Activated CD4-positive, alpha-beta memory T cell treated with anti-CD3 and anti-CD28 coated beads for 36 hours (primary cell): ENCODE data around the gene MTX1. TPM values are rescaled to one million over a fixed set of nuclear protein-coding genes. Genes with fewer than 3 reads are reported as not detected.
A peak's percentile ranks its signal among the peaks of the same experiment; 100 is the strongest.

Experiments used
- CTCF ChIA-PET: fragments of 350-600 bp; sonication (Branson Sonifier 250); formaldehyde crosslinking; loops from one replicate; lab custom pipeline; 2021; ENCODE audit warnings: antibody characterized with exemption, inconsistent platforms; lab: Charles Lee
- POLR2A ChIA-PET: fragments of 350-600 bp; sonication (Branson Sonifier 250); formaldehyde crosslinking; loops from one replicate; lab custom pipeline; 2021; ENCODE audit warnings: antibody characterized with exemption; lab: Charles Lee
- DNase-seq: peaks from one replicate; pipeline ENCODE4 v3.0.0-alpha.2; 2020
- H3K27ac Mint-ChIP-seq: one replicate; pipeline ENCODE4 v1.8.0; 2021; ENCODE audit warnings: mixed read lengths
- H3K27me3 Mint-ChIP-seq: one replicate; pipeline ENCODE4 v1.8.0; 2021; ENCODE audit warnings: mixed read lengths
- H3K36me3 Mint-ChIP-seq: one replicate; pipeline ENCODE4 v1.8.0; 2021; ENCODE audit warnings: mixed read lengths
- H3K4me1 Mint-ChIP-seq: one replicate; pipeline ENCODE4 v1.8.0; 2021; ENCODE audit warnings: low read depth, mixed read lengths
- H3K4me3 Mint-ChIP-seq: one replicate; pipeline ENCODE4 v1.8.0; 2021; ENCODE audit warnings: mild to moderate bottlenecking, mixed read lengths
- H3K9me3 Mint-ChIP-seq: one replicate; pipeline ENCODE4 v1.8.0; 2021; ENCODE audit warnings: mixed read lengths
- intact Hi-C: fragments of 100-400 bp; cut with micrococcal nuclease; formaldehyde crosslinking; loops from one replicate; pipeline ENCODE4 v1.15.1; 2023
- total RNA-seq, 2 experiments: library from RNA; stranded (reverse); gene quantifications; one replicate each; pipeline ENCODE4 v1.2.3, GENCODE V29; 2021

Gene MTX1
- total RNA-seq, 2 experiments from 2014 or later: 45.2 to 47.9 TPM

DNA sequence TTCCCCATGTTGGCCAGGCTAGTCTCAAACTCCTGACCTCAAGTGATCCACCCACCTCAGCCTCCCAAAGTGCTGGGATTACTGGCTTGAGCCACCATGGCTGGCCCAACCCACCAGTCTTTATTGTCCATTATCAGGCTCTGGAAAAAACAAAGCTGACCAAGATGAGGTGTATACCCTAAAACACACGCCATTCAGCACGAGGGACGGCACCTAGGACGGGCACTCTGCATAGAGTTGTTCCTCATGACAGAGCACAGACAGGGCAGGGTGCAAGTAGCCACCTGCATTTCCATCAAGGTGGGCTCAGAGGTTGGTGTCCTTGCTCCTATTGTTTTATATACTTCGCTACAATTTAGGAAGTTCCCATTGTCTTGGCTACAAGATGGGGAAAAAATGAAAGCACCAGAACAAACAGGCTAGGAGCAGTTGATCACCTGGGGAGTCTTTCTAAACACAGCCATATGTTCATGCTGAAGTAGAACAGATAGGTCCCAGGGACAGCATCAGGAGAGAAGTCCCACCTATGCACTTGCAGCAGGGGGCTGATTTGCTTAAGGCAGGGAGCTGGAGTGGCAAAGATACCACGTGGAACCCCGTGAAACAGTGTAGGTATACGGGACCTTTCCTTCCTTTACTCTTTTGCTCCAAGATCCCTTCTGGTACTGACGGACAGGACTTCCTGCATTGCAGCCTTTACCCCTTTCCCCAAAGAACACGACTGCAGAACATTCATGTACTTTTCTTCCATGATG lies 39.9 kb upstream of the MTX1 start:
- intact Hi-C loops: no loop called here

DNA sequence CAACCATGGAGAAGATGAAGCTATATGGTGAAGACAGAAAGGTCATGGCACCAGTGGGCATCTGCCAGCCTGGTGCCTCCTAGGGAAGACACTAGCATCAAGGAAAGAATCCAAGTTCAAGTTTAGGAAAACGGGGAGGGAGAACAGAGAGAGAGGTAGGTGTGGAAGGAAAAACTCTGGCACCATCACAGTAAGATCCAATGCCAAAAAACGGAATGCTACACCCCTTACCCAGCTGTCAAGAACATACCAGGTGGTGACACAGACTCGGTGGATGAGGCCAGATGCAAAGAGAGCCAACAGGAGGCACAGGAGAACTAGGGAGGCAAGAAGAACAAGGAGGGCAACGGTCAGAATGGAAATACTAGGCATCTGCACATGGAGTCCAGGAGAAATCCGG lies 39.0 kb upstream of the MTX1 start:
- peaks cover 29% of the 10 kb centered on the region for H3K4me1 Mint-ChIP-seq
- POLR2A ChIA-PET: no interaction called here
- H3K4me3 Mint-ChIP-seq: no peak overlapping the region
- intact Hi-C loops: no loop called here
- no peaks in the 10 kb centered on the region for H3K9me3 Mint-ChIP-seq
- peaks cover 20% of the 10 kb centered on the region for H3K36me3 Mint-ChIP-seq
- DNase-seq: no peak
- no peaks in the 10 kb centered on the region for H3K27me3 Mint-ChIP-seq
- CTCF ChIA-PET: interaction anchor here (0.6 to 9.7 kb wide), 9 partner anchors 8 to 125 kb away, joined by 3 to 274 read pairs (median 18); no protein-coding TSS in a partner anchor
- H3K27ac Mint-ChIP-seq: no peak overlapping the region

More for the DNA sequence above, 39.9 kb upstream of the MTX1 start:
- CTCF ChIA-PET: interaction anchor here (0.9 to 9.7 kb wide), 26 partner anchors 9 to 189 kb away, joined by 3 to 274 read pairs (median 6); partner anchors contain the start of genes ADAM15, EFNA1, SLC50A1 and THBS3
- Mint-ChIP-seq H3K4me3 (no peak overlapping the region), H3K27ac (no peak overlapping the region), H3K36me3 (peaks cover 20% of the 10 kb centered on the region), H3K4me1 (peaks cover 25% of the 10 kb centered on the region), H3K27me3 (no peaks in the 10 kb centered on the region), H3K9me3 (no peaks in the 10 kb centered on the region)
- no peak for DNase-seq
- POLR2A ChIA-PET: interaction anchor here (1.8 kb wide), 1 partner anchor 77 kb away, joined by 7 read pairs; no protein-coding TSS in a partner anchor

DNA sequence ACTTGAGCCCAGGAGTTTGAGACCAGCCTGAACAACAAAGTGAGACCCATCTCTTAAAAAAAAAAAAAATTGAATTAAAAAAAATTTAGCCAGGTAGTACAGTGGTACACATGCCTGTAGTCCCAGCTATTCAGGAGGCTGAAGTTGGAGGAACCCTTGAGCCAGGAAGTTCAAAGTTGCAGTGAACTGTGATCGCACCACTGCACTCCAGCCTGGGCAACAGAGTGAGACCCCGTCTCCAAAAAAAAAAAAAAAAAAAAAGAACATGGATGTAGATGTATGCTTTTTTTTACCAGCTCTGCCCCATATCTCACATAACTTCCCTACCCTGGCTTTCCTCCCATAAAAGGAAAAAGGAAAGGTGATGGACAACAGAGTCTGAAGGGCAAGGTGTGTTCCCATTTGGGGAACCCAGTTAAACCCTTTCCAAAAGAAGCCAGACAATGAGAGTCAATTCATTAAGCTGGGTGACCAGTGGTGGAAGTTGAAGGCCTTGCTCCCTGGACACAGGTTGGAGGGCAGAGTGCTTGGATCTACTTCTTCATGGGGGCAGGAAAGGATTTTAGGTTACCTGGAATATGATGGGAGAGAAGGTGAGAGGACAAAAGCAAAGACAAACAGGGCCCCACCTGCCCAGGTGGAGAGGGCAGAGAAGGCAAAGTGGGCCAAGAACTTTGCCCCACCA lies 38.3 kb upstream of the MTX1 start:
- H3K9me3 Mint-ChIP-seq: no peaks in the 10 kb centered on the region
- ChIA-PET CTCF (interaction anchor here (1.3 to 9.7 kb wide), 5 partner anchors 24 to 85 kb away, joined by 3 to 274 read pairs (median 20); no protein-coding TSS in a partner anchor), POLR2A (no interaction called here)
- H3K4me1 Mint-ChIP-seq: peaks cover 35% of the 10 kb centered on the region
- H3K4me3 Mint-ChIP-seq: no peak overlapping the region
- DNase-seq: no peak
- no peaks in the 10 kb centered on the region for H3K27me3 Mint-ChIP-seq
- H3K36me3 Mint-ChIP-seq: peaks cover 20% of the 10 kb centered on the region
- no peak overlapping the region for H3K27ac Mint-ChIP-seq
- intact Hi-C loops: loop anchor here (5.0 kb wide), 3 partner anchors 37 to 168 kb away; partner anchors contain the start of genes MTX1, THBS3 and ZBTB7B

DNA sequence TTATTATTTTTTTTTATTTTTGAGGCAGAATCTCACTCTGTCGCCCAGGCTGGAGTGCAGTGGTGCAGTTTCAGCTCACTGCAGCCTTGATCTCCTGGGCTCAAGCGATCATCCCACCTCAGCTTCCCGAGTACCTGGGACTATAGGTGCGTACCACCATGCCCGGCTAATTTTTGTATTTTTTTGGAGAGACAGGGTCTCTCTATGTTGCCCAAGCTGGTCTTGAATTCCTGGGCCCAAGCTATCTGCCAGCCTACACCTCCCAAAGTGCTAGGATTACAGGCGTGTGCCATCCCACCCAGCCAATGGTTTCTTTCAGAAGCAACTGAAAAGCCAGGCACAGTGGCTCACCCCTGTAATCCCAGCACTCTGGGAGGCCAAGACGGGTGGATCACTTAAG lies 37.7 kb upstream of the MTX1 start:
- Mint-ChIP-seq H3K9me3 (no peaks in the 10 kb centered on the region), H3K36me3 (peaks cover 20% of the 10 kb centered on the region), H3K4me1 (peaks cover 41% of the 10 kb centered on the region), H3K27ac (no peak overlapping the region), H3K4me3 (no peak overlapping the region), H3K27me3 (no peaks in the 10 kb centered on the region)
- ChIA-PET CTCF (interaction anchor here (2.9 to 9.7 kb wide), 3 partner anchors 81 to 120 kb away, joined by 11 to 274 read pairs (median 18); partner anchors contain the start of gene ADAM15), POLR2A (no interaction called here)
- intact Hi-C loops: loop anchor here (5.0 kb wide), 3 partner anchors 36 to 169 kb away; partner anchors contain the start of genes MTX1, THBS3 and ZBTB7B
- no peak for DNase-seq

DNA sequence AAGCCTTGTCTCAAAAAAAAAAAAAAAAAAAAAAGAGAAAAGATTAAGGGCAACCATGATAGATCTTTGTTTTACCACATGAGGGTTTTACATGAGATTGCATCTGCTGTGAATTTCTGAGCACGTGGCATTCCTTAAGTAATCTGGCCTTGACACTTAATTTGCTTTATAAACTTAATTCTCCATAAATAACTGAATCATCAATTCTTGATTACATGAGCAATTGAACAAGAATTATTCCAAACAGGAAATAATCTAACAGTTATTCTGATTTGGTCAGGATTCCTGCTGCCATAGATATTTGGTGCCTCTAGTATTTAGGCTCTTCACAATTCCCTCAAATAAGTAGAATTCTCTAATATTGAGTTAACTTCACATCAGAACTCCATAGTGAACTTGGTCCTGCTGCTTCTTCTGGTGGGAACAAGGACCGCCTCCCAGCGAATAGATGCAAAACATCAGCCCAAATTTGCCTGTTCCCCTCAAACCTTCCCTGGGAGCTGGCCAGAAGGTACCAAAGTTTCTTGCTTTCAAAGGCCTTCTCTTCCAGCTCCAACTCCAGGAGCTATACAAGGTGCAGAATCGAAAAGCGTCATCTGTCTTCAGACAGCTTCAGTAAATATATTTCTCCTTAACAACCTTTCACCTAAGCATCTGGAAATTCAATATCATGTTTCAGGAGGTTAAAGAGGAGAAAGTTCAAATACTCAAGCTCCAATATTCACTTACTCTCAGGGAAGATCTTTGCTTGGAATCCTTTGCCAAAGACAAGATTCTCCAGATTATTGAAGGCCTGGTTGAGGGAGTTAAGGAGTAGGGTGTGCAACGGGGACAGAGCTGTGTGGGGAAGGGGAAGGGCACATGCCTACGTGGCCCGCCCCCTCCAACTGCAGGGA lies 36.4 kb upstream of the MTX1 start:
- H3K4me1 Mint-ChIP-seq: peaks cover 53% of the 10 kb centered on the region
- H3K9me3 Mint-ChIP-seq: no peaks in the 10 kb centered on the region
- ChIA-PET CTCF (interaction anchor here (0.7 to 9.7 kb wide), 35 partner anchors 13 to 1040 kb away, joined by 3 to 274 read pairs (median 5); partner anchors contain the start of genes ADAM15, EFNA4, MTX1 and PMF1), POLR2A (interaction anchor here (1.0 to 7.5 kb wide), 5 partner anchors 21 to 87 kb away, joined by 3 to 70 read pairs (median 6); partner anchors contain the start of gene THBS3)
- H3K27me3 Mint-ChIP-seq: no peaks in the 10 kb centered on the region
- no peak for DNase-seq
- H3K4me3 Mint-ChIP-seq: peak overlapping the region; percentile 93
- peaks cover 23% of the 10 kb centered on the region for H3K36me3 Mint-ChIP-seq
- H3K27ac Mint-ChIP-seq: peak overlapping the region; percentile 96
- intact Hi-C loops: loop anchor here (2.0 to 5.0 kb wide), 5 partner anchors 21 to 170 kb away; partner anchors contain the start of genes MTX1, THBS3 and ZBTB7B

DNA sequence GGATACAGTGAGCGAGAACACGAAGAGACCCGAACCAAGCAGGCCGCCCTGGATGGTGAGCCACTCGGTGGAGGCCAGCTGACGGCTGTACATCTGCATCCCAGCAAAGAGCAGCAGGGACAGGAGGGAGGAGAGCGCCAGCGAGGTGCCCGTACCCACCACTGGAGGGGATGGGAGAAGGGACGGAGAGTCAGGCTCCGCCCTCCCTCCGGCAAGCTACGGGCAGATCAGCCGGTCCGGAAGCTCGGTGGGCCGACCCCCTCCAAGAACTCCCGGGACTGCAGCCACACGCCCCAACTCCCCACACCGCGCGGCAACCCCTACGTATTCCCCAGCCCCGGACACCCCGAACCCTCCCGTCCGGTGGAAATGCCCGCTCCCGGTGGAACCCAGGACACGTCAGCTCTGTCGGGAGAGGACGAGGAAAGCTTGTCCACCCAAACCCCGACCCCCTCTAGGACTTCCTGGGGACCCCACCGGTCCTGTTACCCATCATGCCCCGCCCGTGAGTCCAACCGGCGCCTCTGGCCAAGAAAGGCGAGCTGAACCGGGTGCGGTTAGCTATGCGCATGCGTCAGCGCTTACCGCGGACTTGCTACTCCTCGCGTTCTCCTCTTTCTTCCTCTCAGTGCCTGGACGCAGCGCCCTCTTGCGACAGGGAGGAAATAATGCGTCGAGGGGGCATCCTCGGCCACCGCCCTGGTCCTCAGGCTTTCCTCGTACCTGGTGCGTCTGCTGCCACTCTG lies 35.6 kb upstream of the MTX1 start, which contains the start of gene KRTCAP2:
TSS of gene KRTCAP2 (minus strand) at position 573 of the 746 bp plus-strand sequence. CDS start at position 493, 80 bp downstream.
- Mint-ChIP-seq H3K4me1 (peaks cover 48% of the 10 kb centered on the region), H3K36me3 (peaks cover 28% of the 10 kb centered on the region), H3K4me3 (peak within 1 kb of the TSS; percentile 93), H3K27me3 (no peaks in the 10 kb centered on the region), H3K9me3 (no peaks in the 10 kb centered on the region), H3K27ac (peak within 1 kb of the TSS; percentile 96)
- DNase-seq: peak; percentile 98
- POLR2A ChIA-PET: interaction anchor here (0.9 to 7.5 kb wide), 10 partner anchors 12 to 88 kb away, joined by 3 to 70 read pairs (median 3); partner anchors contain the start of gene THBS3
- CTCF ChIA-PET: interaction anchor here (0.5 to 9.7 kb wide), 45 partner anchors 9 to 1040 kb away, joined by 3 to 274 read pairs (median 4); partner anchors contain the start of genes ADAM15, EFNA4, MTX1 and PMF1
- intact Hi-C loops: loop anchor here (1.0 to 5.0 kb wide), 6 partner anchors 20 to 171 kb away; partner anchors contain the start of genes MTX1, SLC50A1, THBS3 and ZBTB7B

DNA sequence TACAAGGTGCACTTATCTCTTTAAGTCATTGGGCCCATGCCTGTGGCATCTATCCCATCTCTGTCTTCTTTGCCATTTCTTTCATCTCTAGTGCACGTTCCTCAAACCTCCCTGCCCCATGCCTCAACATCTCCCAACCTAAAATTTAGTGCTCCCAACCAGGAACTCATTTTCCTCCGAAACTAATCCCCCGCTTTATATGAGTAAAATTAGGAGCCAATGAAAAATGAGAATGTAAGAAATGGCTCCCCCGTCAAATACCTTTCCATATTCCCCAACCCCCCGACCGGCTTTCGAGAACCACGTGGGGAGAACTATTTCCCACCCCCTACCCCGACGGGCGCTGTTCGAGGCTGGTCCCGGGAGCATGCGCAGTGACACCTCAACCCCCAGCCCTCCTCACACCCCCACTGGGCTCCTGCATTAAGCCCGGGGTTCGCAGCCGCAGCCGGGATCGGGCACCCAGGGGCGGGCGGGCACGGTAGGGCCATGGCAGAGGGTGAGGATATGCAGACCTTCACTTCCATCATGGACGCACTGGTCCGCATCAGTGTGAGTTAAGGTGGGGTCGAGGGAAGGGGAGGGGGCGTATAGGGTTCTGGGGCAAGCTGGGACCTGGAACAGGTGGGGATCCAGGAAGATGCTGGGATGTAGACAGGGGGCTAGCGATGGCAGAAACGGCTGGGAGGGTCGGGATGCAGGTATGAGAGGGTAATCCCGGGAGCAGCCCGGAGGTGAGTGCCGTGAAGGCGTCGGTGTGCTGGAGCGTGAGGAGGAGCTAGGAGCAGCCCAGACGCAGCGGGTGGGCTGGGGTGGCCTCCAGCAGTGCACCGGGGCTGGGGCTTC lies 34.8 kb upstream of the MTX1 start, which contains the start of gene TRIM46:
TSS of gene TRIM46 (plus strand) at position 372 of the 846 bp plus-strand sequence. CDS start at position 490, 118 bp downstream.
- no peaks in the 10 kb centered on the region for H3K9me3 Mint-ChIP-seq
- H3K4me3 Mint-ChIP-seq: peak within 1 kb of the TSS; percentile 93
- intact Hi-C loops: loop anchor here (1.0 to 5.0 kb wide), 6 partner anchors 19 to 171 kb away; partner anchors contain the start of genes MTX1, SLC50A1, THBS3 and ZBTB7B
- H3K27ac Mint-ChIP-seq: peak within 1 kb of the TSS; percentile 96
- peak; percentile 81 for DNase-seq
- ChIA-PET CTCF (interaction anchor here (0.7 to 9.7 kb wide), 29 partner anchors 8 to 839 kb away, joined by 3 to 274 read pairs (median 7); partner anchors contain the start of genes ADAM15, MTX1, SLC50A1 and THBS3), POLR2A (interaction anchor here (0.9 to 7.5 kb wide), 12 partner anchors 11 to 89 kb away, joined by 3 to 70 read pairs (median 4); partner anchors contain the start of gene THBS3)
- H3K36me3 Mint-ChIP-seq: peaks cover 27% of the 10 kb centered on the region
- H3K4me1 Mint-ChIP-seq: peaks cover 47% of the 10 kb centered on the region
- H3K27me3 Mint-ChIP-seq: no peaks in the 10 kb centered on the region

DNA sequence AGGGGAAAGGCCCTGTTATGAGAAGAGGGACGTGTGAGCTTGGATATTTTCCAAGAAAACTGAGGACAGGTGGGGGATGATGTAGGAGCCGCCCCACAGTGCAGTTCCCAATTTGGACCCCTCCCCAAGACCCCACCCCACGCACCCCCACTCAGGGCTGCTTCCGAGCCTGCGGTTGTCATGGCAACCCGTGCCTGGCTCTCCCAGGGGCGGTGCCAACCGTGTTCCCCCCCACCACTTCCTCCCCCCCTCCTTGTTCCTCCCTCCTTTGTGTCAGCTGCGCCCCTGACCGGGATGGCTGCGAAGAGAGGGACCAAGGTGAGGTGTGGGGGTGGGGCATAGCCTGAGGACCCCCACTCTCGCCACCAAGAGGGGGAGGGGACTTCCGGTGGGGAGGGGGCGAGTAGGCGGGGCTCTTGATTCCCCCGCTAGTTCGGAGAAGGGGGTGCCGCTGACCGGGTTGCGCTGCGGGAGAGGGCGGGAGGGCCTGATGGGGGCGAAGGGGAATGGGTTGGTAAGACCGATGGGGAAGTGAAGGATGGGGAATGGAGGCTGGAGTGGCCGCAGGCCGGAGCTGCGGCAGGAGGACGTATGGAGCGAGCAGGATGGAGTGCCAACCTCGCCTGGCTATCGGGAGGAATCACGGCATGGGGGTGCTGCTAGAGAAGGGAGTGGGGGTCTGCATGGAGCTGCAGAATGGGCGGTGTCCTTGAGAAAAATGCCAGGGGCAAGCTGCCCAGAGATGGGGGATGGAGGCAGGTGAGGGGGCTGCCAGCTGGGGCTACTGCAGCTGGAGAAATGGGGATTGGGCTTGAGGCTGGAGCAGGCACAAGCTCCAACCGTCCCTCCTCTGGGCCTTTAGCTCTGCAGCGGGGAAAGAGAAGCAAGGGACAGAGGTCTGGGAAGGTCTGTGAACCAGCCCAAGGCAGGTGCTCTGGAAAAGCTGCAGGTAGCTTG lies 33.9 kb upstream of the MTX1 start:
- CTCF ChIA-PET: interaction anchor here (1.2 to 8.5 kb wide), 13 partner anchors 8 to 840 kb away, joined by 3 to 201 read pairs (median 7); partner anchors contain the start of genes MTX1, SLC50A1 and THBS3
- Mint-ChIP-seq H3K9me3 (no peaks in the 10 kb centered on the region), H3K27ac (peak overlapping the region; percentile 96), H3K36me3 (peaks cover 23% of the 10 kb centered on the region), H3K4me1 (peaks cover 47% of the 10 kb centered on the region), H3K27me3 (no peaks in the 10 kb centered on the region), H3K4me3 (peak overlapping the region; percentile 93)
- intact Hi-C loops: loop anchor here (5.0 kb wide), 3 partner anchors 33 to 172 kb away; partner anchors contain the start of genes MTX1, THBS3 and ZBTB7B
- POLR2A ChIA-PET: interaction anchor here (1.5 to 7.5 kb wide), 6 partner anchors 10 to 89 kb away, joined by 5 to 70 read pairs (median 9); partner anchors contain the start of gene THBS3
- peak; percentile 71 for DNase-seq
